GM19328 (cell line): ENCODE data around the gene SSR1.

Experiments
- ATAC-seq: cut with Tn5 transposase; IDR thresholded peaks from one replicate; pipeline ENCODE4 v1.9.1; 2021; ENCODE audit warnings: mild to moderate bottlenecking, moderate library complexity; ENCODE audit not compliant: unreplicated experiment

SSR1 gene

DNA sequence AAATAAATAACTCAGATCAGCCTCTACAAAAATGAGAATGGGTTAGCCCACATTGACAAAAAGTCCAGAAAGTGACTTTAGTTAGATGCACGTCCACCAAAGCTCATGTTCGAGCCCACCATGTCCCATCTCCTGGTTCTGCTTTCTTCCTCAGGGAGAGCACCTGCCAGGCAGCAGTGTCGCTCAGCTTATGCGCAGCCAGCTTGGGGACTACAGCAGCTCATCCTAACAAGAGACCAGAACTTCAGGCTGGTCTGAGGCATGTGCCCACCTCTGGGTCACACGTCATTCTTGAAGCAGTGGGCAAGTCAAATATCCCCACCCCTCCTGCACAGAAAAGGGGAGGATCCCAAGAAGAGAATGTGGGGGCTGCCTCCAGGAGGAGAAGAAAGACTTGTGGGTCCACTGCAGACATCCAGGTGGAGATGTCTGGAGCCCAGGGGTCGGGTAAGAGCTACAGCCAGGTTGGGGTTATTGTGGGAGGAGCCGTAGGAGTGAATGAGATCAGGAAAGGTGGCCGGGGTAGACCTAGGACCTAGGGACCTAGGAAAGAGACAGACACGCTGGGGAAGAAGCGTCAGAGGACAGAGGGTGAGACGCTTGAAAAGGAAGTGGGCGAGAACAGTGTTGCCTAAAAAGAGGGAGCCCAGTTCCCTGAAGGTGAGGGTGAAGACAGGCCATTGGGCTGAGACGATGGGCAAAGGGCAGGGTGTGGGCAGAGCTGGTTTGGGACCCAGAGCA, 52.5 kb downstream of the SSR1 start:
- ATAC-seq = no peak

DNA sequence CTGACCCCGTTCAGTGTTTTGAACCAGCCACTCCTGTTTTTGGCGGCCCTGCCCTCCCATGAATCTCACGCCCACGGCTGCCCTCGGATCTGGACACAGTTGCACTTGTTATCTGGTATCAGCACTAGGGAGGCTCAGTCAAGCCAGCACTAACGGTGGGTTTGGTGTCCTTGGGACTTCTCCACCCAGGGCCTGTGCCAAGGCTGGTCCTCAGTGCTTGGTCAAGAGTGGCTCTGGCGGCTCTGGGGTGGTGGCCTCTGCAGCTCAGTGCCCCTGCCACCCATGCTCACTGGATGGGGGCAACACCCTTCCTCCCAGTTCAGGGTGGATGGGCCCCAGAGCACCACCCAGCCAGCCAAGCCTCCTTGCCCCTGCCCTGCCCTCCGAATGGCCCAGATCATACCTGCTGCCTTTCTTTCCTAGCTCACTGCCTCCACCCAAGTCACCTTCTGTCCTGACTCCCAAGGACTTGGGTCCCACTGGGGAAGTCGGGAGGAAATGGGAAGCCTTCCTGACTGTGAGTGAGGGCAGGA, 54.7 kb downstream of the SSR1 start:
- no peak for ATAC-seq

DNA sequence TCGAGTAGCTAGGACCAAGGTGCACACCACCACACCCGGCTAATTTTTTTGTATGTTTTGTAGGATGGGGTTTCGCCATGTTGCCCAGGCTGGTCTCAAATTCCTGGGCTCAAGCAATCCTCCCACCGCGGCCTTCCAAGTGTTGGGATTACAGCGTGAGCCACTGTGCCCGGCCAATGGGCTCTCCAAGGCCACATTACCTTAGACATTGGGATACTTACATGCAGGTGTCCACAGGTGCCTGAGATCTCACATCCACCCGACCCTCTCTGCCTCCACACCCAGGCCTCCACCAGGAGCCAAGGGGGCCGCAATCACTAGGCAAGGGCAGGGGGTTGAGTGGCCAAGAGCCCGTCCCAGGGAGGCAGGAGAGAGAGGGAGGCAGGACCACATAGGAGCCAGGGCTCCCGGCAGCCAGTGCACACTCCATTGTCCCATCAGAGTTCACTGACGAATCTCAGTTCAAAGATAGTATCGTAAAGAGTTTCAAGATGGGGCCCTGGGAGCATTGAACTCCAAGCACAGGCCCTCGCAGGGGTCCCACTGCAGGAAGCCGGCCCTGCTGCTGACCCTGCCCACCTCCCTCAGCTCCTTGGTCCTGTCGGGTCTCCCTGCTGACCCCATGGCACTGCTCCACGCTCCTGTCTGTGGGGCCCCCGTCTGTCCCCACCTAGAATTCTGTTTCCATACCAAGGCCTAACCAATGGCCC, 55.3 kb downstream of the SSR1 start:
- no peak for ATAC-seq

DNA sequence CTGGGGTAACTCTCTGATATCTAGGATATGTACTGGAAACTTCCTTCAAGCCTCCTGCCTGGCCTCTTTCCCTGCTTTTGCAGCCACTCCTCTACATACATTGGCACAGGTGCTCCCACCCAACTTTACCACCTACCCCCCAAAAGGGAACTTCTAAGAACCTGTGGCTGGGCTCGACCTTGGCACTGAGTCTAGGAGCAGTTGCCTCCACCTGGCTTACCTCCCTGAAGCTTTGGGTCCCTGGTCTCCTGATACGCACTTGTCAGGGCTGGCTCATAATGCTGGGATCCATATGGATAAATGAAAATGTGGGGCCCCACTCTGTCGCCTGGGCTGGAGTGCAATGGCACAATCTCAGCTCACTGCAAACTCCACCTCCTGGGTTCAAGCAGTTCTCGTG, 56.2 kb downstream of the SSR1 start:
- ATAC-seq = no peak

DNA sequence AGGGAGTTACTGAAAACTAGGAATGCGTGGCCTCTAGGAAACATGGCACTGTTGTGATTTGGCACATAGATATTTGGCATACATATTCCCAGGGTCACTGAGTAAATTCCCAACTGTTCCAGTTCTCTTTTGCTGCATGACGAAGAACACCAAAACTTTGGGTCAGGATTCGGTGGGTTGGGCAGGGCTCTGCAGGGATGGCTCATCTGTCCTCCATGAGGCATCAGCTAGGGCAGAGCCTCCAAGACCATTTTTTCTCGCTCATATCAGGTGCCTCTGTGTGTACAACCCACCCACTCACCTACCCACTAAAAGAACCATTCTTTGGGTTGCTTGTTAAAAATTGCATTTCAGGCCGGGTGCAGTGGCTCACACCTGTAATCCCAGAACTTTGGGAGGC, 57.1 kb downstream of the SSR1 start:
- no peak for ATAC-seq

DNA sequence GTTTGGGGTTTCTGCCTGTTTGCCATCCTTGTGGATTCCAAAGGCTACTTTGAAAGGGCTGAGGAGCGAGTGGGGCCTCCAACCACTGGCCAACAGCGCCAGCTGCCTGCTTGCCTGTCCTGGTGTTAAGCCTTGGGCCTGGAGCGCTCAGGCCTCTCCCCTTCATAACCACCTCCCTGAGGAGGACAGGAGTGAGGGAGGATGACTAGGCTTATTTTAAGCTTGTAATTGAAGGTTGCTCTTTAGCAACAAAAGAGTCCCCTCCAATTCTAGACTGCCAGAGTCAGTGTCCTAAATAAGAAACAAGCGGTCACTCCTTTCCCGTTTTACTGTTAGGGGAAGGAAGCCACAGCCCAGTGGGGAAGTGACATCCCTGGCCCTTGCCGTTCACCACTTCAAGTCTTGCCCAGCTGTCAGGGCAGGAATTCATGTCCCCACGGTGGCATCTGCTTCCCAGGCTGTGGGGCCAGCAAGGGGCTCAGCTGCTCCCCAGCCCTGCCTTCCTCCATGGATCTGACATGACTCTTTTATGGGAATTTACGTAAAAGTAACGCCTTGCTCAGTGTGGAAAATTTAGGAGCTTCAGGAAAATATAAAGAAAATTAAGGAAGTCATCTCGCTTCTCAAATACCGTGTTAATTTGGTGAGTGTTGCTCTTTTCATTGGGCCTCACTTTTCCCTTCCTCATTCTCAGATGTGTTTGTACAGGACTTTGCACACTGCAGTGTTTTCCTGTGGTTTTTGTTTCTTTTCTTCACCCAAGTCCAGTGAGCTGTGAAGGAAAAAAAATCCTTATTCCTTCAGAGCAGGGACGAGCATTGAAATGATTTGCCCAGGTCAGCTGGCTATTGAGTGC, 57.8 kb downstream of the SSR1 start:
- ATAC-seq = no peak

DNA sequence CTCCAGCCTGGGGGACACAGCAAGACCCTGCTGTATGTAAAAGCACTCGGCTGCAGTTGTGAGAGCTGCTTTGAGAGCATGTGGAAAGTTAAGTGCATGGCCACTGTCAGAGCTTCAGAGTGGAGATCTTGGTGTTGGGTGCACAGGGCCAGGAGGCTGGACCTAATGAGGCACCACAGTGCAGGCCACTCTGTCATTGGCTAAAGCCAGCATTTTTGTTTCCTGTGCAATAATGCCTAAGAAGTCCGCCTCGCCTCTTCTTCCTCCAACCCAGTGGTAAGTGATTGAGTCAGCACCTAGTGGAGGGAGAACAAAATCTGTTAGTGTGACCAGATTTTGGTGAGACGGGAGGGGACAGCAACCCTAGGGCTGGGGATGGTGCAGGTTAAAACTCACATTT, 60.6 kb downstream of the SSR1 start:
- no peak for ATAC-seq

DNA sequence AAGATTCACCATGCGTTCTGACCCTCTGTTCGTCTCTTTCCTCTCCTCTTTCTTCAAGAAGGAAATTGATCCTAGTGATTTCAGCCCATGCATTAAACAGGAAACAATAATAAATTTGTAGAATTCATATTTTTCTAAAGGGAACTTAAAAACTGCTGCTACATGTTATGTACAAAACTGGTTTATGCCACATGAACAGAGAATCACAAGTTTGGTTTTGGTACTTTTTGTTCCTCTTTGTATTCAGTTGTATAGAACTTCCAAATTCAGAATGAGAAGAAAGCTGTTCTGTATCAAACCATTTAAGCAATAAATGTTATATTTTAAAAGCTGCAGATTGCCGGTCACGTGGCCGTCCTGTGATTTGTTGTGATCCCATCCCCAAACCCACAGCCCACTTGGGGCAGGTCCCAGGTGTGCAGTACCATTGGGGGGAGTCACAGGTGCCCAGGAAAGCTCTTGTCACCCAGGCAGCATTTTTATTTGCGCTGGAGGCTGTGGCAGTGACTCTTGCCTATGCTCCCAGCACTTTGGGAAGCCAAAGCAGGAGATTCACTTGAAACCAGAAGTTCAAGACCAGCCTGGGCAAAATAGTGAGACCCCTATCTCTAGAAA, 61.2 kb downstream of the SSR1 start:
- no peak for ATAC-seq

DNA sequence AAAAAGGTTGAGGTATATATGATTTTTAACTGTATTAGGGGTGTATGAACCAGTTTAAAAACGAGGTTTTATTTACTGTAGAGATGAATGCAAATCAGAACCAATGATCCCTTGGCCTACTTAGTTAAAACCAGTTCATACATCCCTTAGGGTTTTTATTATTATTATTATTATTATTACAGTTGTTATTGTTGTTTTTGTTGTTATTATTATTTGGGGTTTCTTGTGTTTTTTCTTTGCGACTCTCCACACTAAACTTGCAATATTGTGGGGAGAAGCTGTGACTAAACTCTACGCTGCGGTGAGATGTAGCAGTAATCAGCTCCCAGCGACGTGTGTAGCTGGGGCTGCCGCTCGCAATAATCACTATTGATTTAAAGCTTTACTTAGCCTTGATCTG, 62.2 kb downstream of the SSR1 start:
- no peak for ATAC-seq

DNA sequence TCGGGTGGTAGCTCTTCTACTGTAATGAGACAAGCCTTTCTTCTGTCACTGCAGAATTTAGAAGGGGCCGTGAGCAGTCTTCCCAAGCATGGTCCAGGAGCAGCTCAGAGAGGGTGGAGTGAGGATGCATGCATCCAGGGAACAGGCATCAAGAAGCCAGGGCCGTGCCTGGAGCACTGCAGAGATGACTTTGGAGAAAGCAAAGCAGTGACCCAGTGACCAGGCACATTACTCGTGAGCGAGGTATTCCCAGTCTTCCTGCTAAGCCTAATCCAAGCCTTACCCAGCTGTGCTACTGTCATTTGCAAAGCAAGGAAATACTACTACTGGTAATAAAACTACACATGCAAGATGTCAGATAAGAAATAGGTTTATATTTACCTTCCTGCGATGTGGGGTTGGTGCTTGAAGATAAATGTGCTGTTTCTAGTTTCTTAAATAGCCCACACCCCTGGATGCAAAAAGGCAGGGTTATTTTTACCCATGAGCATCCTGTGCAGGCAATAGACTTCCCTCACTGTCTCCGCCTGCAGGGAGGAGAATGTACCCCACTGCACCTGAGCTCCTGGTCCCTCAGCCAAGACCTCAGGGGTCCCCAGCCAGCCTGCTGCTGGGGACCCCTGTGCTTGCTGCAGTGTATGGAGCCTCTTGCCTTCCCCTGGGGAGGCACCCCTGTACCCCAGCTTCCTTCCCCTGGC, 62.9 kb downstream of the SSR1 start:
- ATAC-seq = no peak

DNA sequence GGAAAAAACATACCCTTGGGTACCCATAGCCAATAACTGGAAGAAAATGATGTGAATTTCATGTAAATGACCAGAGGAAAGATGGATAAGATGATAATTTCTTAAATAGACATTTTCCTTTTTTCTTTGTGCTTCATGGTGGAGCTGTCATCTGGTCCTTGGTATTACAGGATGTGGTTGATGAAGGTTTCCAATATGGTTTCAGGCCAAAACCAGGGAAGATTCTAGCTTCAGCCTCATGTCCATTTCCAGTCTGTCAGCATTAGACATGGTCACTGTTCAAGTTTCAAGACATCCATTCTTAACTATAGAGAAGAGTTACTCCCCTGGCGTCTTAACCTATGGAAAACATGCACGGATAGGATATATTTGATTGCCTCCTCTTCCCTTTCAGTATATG, 63.6 kb downstream of the SSR1 start:
- ATAC-seq = no peak

DNA sequence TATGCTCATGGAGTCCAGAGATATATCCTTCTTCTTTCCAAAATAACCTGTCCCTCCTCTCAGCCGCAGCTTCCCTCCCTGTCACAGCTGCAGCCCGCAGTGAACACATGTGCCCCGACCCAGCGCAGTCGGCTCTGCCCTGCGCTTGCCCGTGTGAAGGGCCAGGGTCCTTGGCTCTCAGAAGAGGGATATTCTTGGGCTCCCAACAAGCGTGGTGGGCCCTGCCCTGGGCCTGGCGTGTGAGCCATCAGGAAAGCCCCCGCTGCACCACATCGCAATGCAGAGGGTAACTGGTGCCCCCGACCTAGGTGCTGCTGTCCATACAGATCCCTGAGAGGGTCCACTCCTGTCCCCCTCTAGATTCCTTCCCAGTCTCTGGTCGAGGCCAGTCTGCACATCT, 65.2 kb downstream of the SSR1 start:
- no peak for ATAC-seq

DNA sequence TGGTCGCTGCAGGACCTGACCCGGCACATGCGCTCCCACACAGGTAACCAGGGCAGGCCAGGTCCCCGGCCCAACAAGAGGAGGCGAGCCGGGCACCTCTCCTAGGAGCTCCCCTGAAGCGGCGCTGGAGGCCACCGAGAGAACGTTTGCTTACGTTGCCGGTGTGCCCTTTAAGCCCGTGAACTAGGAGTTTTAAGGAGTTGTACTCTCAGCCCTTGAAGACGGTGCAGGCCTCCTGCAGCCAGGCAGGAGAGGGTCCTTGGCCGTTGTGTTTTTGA, 65.9 kb downstream of the SSR1 start:
- ATAC-seq = no peak

DNA sequence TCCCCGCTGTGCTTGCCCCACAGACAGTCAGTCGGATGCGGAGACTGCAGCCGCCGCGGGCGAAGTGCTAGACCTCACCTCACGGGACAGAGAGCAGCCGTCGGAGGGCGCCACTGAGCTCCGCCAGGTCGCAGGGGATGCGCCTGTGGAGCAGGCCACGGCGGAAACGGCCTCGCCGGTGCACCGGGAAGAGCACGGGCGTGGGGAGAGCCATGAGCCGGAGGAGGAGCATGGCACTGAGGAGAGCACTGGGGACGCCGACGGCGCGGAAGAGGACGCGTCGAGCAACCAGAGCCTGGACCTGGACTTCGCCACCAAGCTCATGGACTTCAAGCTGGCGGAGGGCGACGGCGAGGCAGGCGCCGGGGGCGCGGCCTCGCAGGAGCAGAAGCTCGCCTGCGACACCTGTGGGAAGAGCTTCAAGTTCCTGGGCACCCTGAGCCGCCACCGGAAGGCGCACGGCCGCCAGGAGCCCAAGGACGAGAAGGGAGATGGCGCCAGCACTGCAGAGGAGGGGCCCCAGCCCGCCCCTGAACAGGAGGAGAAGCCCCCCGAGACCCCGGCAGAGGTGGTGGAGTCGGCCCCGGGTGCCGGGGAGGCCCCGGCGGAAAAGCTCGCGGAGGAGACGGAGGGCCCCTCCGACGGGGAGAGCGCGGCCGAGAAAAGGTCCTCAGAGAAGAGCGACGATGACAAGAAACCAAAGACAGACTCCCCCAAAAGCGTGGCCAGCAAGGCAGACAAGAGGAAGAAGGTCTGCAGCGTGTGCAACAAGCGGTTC, 66.4 kb downstream of the SSR1 start:
- no peak for ATAC-seq

DNA sequence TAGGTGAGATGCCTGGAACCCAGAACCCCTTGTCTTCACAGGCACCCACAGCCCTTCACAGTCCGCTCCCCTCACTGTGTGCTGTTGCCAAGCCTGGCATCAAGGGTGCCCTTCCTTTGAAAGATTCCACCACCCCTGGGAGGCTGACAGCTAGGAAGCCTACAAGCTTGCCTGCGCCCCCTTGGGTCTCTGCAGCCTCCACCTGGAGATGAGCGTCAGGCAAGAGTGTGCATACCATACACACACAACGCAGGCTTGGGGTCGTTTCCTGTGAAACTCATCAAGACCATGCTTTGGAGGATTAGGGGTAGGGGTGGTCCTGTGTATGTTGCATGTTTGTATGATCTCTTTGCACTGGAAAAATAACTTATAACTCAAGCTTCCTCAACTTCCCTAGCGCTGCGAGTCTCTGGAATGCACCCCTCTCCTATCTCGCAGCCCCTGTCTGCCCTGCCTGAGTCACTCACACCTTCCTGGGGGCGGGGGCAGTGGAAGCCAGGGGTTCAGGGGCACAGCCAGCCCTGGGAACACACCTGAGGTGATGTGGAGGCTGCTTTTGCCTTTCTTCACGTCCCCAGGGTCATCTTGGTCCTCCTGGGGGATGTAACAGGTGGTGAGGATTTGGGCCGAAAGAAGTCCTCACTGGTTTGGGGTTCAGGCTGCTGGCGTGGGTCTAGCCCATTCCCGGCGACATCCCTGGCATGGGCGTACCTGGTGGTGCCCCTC, 67.2 kb downstream of the SSR1 start:
- no peak for ATAC-seq

DNA sequence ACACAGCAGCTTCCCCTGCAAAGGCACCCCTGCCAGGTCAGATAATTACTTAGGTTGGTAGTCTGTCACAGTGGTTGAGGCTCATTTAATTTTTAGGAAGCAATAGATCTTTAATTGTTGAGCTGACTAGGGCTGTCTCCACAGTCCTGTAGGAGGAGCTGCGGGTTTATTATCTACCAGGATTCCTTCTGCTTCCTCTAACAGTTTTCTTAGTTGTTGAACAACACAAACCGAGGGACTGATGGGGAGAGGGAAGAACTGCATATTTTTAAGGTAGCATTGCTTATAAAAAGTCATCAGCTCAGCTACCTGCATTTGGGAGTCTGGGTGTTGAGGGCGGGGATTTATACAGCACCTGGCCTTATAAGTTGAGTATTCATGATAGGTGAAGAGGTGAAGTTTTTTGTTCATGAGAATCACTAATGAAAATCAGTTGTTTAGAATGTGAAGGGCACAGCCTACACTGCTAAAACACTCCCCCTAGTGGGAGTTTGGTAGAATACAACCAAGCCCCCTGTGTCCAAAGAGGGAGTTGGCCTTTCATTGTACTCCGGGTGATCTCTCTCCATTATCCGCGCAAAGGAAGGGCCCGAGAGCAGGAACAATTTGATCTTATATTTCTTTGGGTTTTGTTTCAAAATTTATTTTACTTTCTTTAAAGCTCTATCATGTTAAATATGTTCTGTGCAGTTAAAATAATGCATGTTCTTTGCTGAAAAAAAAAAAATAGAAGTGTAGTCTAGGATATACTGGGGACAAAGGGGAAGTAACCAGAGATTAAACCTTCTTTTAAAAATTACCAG, 69.6 kb downstream of the SSR1 start:
- ATAC-seq = no peak

DNA sequence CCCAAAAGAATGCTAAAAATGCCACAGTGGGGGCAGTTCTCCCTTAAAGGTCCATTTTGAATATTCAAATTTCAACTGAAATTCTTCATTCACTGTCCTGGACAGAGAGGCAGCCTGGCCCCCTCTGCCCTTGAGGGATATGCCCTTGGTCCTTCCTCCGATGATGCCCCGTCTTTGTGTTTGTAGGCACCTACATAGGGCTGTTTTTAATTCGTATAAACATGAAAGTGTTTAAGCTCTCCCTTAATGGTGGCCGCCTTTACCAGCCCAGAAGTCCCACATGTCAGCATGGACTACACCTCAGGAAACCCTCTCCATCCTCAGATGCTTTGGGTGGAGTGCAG, 70.2 kb downstream of the SSR1 start:
- no peak for ATAC-seq
